Measurements from ENCODE around the gene MEFV. TPM values are rescaled to one million over a fixed set of nuclear protein-coding genes. Genes with fewer than 3 reads are reported as not detected.
A peak's percentile ranks its signal among the peaks of the same experiment; 100 is the strongest.

MEFV gene
- polyA plus RNA-seq, 3 donors = 37.7 to 78.0 (median 73.2) TPM

GRCh38 chr16:3242709-3243108, 13.7 kb downstream of the MEFV start:
- H3K9me3 Mint-ChIP-seq = peaks cover 0 to 5% (median 0%) of the 10 kb centered on the region in 7 donors
- peaks cover 73 to 82% of the 10 kb centered on the region in 2 donors for H3K36me3 Mint-ChIP-seq
- Histone ChIP-seq H3K4me3 (replicated peaks in 1 of 3; ENCODE audit: low read depth in 2 of 3, low read length in 3 of 3) (peak overlapping the region in 1 of 3 experiments; percentile 8), H3K36me3 (replicated peaks in 1 of 2; ENCODE audit: control insufficient read depth in 1 of 2, insufficient read depth in 2 of 2, low read length in 2 of 2) (peaks cover 71 to 79% of the 10 kb centered on the region in 2 donors), H3K9ac (ENCODE audit: insufficient read depth, low read length, poor library complexity, severe bottlenecking) (no peak overlapping the region), H4K20me1 (ENCODE audit: insufficient read depth, low read length) (peaks cover 97% of the 10 kb centered on the region), H3K4me2 (replicated peaks; ENCODE audit: extremely low read depth, low read length, poor library complexity, severe bottlenecking) (peak overlapping the region; percentile 1), H3K9me3 (replicated peaks in 1 of 2; ENCODE audit: control insufficient read depth in 1 of 2, insufficient read depth in 1 of 2, low read length in 2 of 2) (no peaks in the 10 kb centered on the region), H3K4me1 (ENCODE audit: control insufficient read depth in 1 of 2, insufficient read depth in 2 of 2, low read length in 2 of 2) (peaks cover 21 to 29% of the 10 kb centered on the region in 2 donors), H3K27ac (ENCODE audit: low read depth in 1 of 2, low read length in 2 of 2) (peak overlapping the region in 1 of 2 donors; percentile 55), H3K79me2 (ENCODE audit: insufficient read depth, low read length) (peaks cover 62% of the 10 kb centered on the region), H2AFZ (ENCODE audit: insufficient read depth, low read depth, low read length, poor library complexity, severe bottlenecking) (no peak overlapping the region), H3K27me3 (ENCODE audit: control insufficient read depth in 2 of 2, insufficient read depth in 2 of 2, low read length in 2 of 2) (no peaks in the 10 kb centered on the region)
- DNase-seq = peak; percentile 62 to 88 (median 84)
- 31% methylated on average over 5 of the region's 11 CpGs for WGBS (ENCODE audit: insufficient coverage)
- H3K27me3 Mint-ChIP-seq (ENCODE audit: low read depth in 3 of 3) = peaks cover 2 to 7% (median 3%) of the 10 kb centered on the region in 3 donors
- TF ChIP-seq CTCF (IDR thresholded peaks at IDR 0.05) = no peak
- intact Hi-C loops (cut with micrococcal nuclease) = no loop called here
- peak overlapping the region; percentile 45 to 85 (median 79) for H3K27ac Mint-ChIP-seq
- peaks cover 35% of the 10 kb centered on the region for H3K4me1 Mint-ChIP-seq
- peak overlapping the region in 1 of 2 donors; percentile 16 for H3K4me3 Mint-ChIP-seq

- H3K27ac Mint-ChIP-seq = no peak overlapping the region
These were observed 14.7 kb downstream of the MEFV start for GRCh38 chr16:3241761-3242160.

More at GRCh38 chr16:3241761-3242160, 14.7 kb downstream of the MEFV start:
- Mint-ChIP-seq H3K36me3 (peaks cover 63 to 73% of the 10 kb centered on the region in 2 donors), H3K4me1 (peaks cover 35% of the 10 kb centered on the region), H3K4me3 (no peak overlapping the region), H3K9me3 (peaks cover 0 to 5% (median 2%) of the 10 kb centered on the region in 7 donors), H3K27me3 (ENCODE audit: low read depth in 3 of 3) (peaks cover 2 to 8% (median 3%) of the 10 kb centered on the region in 3 donors)
- H2AFZ ChIP-seq (ENCODE audit: insufficient read depth, low read depth, low read length, poor library complexity, severe bottlenecking) = no peak overlapping the region
- peaks cover 61 to 70% of the 10 kb centered on the region in 2 donors for H3K36me3 ChIP-seq (replicated peaks in 1 of 2; ENCODE audit: control insufficient read depth in 1 of 2, insufficient read depth in 2 of 2, low read length in 2 of 2)
- WGBS (ENCODE audit: insufficient coverage) = 50% methylated on average over 2 of the region's 5 CpGs
- H3K4me3 ChIP-seq (replicated peaks in 1 of 3; ENCODE audit: low read depth in 2 of 3, low read length in 3 of 3) = no peak overlapping the region
- H3K9ac ChIP-seq (ENCODE audit: insufficient read depth, low read length, poor library complexity, severe bottlenecking) = no peak overlapping the region
- peaks cover 21 to 24% of the 10 kb centered on the region in 2 donors for H3K4me1 ChIP-seq (ENCODE audit: control insufficient read depth in 1 of 2, insufficient read depth in 2 of 2, low read length in 2 of 2)
- intact Hi-C loops (cut with micrococcal nuclease) = no loop called here
- no peak for TF ChIP-seq CTCF (IDR thresholded peaks at IDR 0.05)
- no peaks in the 10 kb centered on the region for H3K9me3 ChIP-seq (replicated peaks in 1 of 2; ENCODE audit: control insufficient read depth in 1 of 2, insufficient read depth in 1 of 2, low read length in 2 of 2)
- H3K79me2 ChIP-seq (ENCODE audit: insufficient read depth, low read length) = peaks cover 55% of the 10 kb centered on the region
- no peaks in the 10 kb centered on the region for H3K27me3 ChIP-seq (ENCODE audit: control insufficient read depth in 2 of 2, insufficient read depth in 2 of 2, low read length in 2 of 2)
- no peak overlapping the region for H3K4me2 ChIP-seq (replicated peaks; ENCODE audit: extremely low read depth, low read length, poor library complexity, severe bottlenecking)
- H4K20me1 ChIP-seq (ENCODE audit: insufficient read depth, low read length) = peaks cover 97% of the 10 kb centered on the region
- H3K27ac ChIP-seq (ENCODE audit: low read depth in 1 of 2, low read length in 2 of 2) = no peak overlapping the region
- DNase-seq = no peak
